T-helper 9 cell (primary cell): ENCODE measurements around the gene DHRS2.
"Not testable (repeated sequence)": the region's sequence is repeated elsewhere in the genome, so short reads cannot be mapped to it uniquely, and the experiment has no call there.

ENCODE experiments used
- DNase-seq: peaks from one replicate; pipeline ENCODE4 v3.0.0-alpha.2; 2020
- total RNA-seq, 2 donors: gene quantifications; one replicate each; lab custom pipeline; 2026; lab: John Stamatoyannopoulos, UW

The DHRS2 gene
- 0 to 0.77 reads per million in 2 donors for total RNA-seq

DNA sequence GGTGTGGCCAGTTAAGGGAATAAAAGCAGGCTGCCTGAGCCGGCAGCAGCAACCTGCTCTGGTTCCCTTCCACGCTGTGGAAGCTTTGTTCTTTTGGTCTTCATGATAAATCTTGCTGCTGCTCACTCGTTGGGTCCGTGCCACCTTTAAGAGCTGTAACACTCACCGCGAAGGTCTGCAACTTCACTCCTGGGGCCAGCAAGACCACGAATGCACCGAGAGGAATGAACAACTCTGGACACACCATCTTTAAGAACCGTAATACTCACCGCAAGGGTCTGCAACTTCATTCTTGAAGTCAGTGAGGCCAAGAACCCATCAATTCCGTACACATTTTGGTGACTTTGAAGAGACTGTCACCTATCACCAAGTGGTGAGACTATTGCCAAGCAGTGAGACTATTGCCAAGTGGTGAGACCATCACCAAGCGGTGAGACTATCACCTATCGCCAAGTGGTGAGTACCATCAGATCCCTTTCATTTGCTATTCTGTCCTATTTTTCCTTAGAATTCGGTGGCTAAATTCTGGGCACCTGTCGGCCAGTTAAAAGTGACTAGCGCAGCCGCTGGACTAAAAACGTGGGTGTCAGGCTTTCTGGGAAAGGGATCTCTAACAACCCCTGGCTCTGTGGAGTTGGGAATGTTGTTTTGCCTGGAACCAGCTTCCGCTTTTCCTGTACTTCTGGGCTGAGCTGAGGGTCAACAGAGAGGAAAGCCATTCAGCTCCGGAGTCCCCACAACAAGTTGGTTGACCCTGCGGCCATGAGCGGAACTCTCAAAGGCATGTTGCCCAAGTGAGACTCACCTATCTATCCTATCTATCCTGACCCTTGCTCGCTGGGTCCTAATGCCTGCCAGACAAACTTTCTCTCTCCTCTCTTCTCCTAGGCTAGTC lies at the start of gene DHRS2:
Gene DHRS2 (plus strand): TSS at position 48 of the 895 bp plus-strand sequence. CDS start 2,501 bp downstream, outside the sequence.
- DNase-seq: no peak

- DNase-seq: peak; percentile 71
These were observed 47.1 kb upstream of the DHRS2 start for GRCh38 chr14:23588884-23589598.

DNA sequence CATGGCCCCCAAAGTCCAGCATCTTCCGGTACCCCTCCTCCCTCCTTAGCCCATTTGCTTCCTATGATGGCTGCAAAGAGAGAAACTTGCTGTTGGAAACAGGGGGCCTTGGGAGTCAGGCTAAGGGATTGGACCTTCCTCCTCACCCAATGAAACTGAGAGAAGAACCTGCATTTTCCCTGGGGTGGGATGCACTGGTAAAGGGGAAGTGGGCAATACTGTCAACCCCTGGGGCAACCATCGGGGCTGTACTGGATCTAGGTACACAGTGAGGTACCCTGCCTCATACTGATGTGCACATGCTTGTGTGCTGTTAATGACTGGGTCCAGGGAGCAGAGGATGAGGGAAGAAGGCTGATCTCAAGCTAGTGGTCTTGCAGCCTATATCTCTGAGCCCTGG lies 46.6 kb upstream of the DHRS2 start:
- no peak for DNase-seq

- DNase-seq: no peak
These were observed 46.0 kb upstream of the DHRS2 start for GRCh38 chr14:23590198-23590597.

DNA sequence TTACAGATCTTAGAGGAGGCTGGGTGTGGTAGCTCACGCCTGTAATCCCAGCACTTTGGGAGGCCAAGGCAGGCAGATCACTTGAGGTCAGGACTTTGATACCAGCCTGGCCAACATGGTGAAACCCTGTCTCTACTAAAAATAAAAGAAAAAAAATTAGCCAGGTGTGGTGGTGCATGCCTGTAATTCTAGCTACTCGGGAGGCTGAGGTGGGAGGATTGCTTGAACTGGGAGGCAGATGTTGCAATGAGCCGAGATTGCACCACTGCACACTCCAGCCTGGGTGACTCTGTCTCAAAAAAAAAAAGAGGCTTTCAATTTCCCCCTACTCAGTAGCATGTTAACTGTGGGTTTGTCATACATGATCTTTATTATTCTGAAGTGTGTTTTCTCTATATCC lies 42.0 kb upstream of the DHRS2 start:
- not testable (repeated sequence) for DNase-seq

- no peak for DNase-seq
These were observed 35.8 kb upstream of the DHRS2 start for GRCh38 chr14:23600322-23600707.

- no peak for DNase-seq
These were observed 35.4 kb upstream of the DHRS2 start for GRCh38 chr14:23600806-23601205.

GRCh38 chr14:23601424-23601823 lies 34.7 kb upstream of the DHRS2 start:
- DNase-seq: no peak

- no peak for DNase-seq
These were observed 34.4 kb upstream of the DHRS2 start for GRCh38 chr14:23601845-23602180.

DNA sequence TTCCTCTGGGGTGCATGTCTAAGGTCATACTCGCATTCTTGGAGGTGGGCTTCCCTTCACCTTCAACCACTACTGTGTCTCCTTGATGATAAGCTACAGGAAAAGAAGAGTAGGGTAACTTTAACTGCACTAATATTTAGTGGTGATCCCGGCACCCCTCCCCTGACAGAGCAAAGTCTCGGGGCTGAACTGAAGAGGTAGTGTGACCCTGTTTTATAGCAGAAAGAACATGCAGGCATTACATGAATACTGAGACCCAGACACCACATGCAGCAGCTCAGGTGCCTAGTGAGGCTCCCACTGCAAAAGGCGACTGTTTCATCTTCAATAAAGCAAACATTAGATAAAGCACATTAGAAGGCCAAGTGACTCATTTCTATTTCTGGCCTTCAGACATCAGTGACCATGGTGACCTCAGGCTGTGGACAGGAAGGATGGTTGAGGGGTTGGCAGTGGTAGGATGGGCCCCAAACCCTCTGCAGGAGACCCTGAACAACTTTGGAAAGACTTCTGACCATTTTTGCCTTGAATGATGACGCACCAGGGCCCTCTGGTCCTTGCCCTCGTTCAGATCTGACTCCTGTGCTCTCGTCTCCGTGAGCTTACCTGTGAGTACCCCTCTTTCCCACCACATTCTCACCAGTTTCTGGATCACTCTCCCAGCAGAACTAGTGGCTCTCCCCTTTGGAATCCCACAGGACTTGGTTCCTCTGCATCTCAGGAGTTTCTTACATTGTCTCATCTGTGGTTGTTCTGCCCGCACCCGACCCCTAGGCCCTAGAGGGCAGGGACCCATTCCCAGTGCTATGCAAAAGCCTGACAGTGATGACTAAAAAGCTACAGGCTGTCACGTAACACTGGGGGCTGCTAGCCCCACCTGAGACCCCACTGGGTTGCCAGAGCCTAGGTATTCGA lies 33.7 kb upstream of the DHRS2 start:
- DNase-seq: no peak

DNA sequence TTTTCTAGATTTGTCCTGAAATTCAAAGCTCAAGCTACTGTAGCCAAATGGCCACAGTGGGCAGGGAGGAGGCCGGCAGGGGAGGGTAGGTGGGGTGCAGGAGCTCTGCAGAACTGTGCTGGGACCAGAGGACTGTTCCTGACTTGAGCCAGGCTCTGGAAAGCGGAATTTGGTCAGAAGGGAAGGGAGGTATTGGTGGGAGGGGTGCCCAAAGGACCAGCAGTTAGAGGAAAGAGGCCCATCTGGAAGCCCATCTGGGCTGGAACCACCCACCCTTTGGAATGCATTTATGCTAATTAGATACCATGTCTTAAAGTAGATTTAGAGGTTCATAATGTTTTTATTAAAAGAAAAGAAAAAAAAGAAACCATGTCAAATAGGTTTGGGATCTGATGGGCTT lies 33.1 kb upstream of the DHRS2 start:
- no peak for DNase-seq

GRCh38 chr14:23604148-23604547 lies 32.0 kb upstream of the DHRS2 start:
- DNase-seq: no peak

GRCh38 chr14:23604675-23605170 lies 31.4 kb upstream of the DHRS2 start:
- no peak for DNase-seq

DNA sequence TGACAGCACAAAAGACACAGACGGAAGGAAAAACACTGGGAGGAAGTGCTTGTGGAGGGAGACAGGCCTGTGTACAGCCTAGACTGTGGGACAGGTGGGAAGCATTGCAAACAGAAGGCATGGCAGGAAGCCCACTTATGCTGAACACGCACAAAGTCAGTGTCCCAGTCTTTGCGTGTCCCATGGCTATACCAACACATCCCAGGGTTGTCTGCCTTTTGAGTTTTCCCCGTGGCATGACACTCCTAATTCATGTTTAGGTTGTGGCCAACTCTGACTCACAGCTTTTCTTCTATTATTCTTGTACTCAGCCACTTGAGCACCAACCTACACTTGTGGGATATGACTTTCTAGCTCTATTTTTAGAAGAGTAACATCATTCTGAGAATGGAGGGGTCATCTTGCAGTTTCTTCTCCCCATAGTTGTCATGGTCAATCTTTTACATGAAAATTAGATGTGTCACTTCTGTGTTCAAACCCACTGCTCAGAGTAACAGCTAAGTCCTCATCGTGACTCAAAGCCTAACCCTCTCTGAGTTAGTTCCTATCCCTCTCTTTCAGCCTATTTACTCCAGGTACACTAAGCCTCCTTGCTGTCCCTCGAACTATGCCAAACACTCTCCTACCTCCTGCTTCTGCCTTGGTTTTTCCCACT lies 30.1 kb upstream of the DHRS2 start:
- DNase-seq: no peak

DNA sequence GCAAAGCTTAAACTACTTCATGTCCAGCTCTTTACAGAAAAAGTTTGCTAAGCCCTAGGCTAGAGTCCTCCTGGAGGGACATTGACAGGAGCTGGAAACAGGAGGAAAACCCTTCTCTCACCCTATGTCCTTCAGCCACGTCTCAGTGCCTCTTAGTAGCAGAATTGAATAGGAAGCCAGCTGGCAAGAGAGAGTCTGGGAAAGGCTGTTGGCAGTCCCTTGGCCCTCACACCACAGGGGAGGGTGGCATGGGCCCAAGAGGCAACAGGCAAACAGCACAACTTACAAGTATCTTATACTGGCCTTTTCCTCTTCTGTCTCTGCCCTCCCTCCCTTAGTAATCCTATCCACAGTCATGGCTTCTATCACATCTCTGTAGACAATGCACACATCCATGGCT lies 27.7 kb upstream of the DHRS2 start:
- no peak for DNase-seq

- no peak for DNase-seq
These were observed 27.2 kb upstream of the DHRS2 start for GRCh38 chr14:23609001-23609400.

GRCh38 chr14:23609411-23610089 lies 26.6 kb upstream of the DHRS2 start:
- not testable (repeated sequence) for DNase-seq

DNA sequence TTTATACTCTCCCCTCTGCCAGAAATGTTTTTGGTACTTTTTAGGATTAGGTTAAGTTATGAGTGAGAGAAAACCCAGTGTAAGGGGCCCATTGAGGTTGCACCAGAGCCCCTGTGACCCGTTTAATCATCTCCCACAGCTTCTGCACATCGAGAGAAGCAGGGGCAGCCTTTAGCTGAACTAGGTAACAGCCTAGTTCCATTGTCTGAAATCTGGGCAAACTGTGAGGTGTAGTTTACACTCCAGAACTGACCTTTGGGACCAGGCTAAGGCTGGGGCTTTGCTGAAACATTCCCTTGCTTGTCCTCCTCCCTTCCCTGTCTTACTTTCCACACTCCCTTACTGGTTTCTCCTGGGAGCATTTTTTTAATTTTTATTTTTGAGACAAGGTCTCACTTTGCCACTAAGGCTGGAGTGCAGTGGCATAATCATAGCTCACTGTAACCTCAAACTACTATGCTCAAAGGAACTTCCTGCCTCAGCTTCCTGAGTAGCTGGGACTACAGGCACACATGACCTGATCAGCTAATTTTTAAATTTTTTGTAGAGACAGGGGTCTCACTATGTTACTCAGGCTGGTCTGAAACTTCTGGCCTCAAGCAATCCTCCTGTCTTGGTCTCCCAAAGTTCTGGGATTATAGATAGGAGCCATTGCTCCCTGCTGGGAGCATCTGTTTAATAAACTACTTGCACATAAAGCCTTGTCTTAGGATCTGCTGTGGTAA lies 25.9 kb upstream of the DHRS2 start:
- no peak for DNase-seq

DNA sequence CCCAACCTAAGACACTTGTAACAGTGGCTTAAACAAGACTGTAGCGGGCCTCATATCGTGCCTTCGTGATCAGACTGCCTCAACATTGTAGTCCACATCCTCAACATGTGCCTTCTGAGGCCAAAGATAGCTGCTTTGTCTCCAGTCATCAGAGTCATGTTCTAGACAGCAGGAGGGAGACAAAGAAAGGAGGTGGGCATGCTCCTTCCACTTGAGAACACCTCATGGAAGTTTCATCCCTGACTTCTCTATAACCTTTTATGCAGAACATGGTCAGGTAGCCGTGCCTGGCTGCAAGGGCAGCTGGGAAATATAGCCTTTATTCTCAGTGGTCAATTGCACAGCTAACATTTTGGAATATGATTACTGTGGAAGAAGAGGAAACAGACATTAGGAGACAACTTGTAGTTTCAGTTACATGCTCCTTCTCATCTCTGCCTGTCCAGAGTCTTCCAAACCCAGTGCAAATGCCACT lies 25.3 kb upstream of the DHRS2 start:
- DNase-seq: no peak

DNA sequence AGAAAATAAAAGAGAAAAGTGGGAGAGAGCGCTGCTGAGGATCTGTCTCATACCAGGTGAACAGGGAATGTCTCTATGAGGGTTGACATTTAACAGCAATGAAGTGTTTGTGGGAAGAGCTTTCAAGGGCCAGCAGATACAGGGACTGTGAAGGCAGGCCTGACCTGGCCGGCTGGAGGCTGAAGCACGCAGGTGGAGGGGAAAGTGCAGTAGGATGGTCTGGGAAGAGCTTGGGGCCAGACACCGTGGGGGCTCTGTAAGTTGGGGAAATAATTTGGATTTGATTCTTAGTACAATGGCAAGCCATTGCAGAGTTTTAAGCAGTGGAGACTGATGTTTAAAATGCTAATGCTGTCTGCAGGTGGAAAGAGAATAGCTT lies 23.8 kb upstream of the DHRS2 start:
- DNase-seq: no peak

GRCh38 chr14:23612802-23613201 lies 23.4 kb upstream of the DHRS2 start:
- DNase-seq: no peak
